ENCODE results near the gene MND1. TPM values are rescaled to one million over a fixed set of nuclear protein-coding genes. Genes with fewer than 3 reads are reported as not detected.

Gene MND1
- total RNA-seq, 1 donor, result 4.3 TPM

- peak; percentile 68 for DNase-seq (ENCODE audit: low read depth)
- H3K4me3 ChIP-seq (ENCODE audit: low read depth, low read length), result no peak overlapping the region
- TF ChIP-seq CTCF (IDR thresholded peaks at IDR 0.05; ENCODE audit: insufficient read depth, low read depth, low read length), result peak; percentile 82
Measured at GRCh38 chr4:153318696-153319320, 25.7 kb upstream of the MND1 start.

- no peak for TF ChIP-seq CTCF (IDR thresholded peaks at IDR 0.05; ENCODE audit: insufficient read depth, low read depth, low read length)
- no peak overlapping the region for H3K4me3 ChIP-seq (ENCODE audit: low read depth, low read length)
- DNase-seq (ENCODE audit: low read depth), result no peak
Measured at GRCh38 chr4:153322791-153323190, 21.7 kb upstream of the MND1 start.

GRCh38 chr4:153324046-153324445, 20.4 kb upstream of the MND1 start:
- no peak for TF ChIP-seq CTCF (IDR thresholded peaks at IDR 0.05; ENCODE audit: insufficient read depth, low read depth, low read length)
- H3K4me3 ChIP-seq (ENCODE audit: low read depth, low read length), result no peak overlapping the region

GRCh38 chr4:153325558-153325957, 18.9 kb upstream of the MND1 start:
- H3K4me3 ChIP-seq (ENCODE audit: low read depth, low read length), result no peak overlapping the region
- DNase-seq (ENCODE audit: low read depth), result no peak
- TF ChIP-seq CTCF (IDR thresholded peaks at IDR 0.05; ENCODE audit: insufficient read depth, low read depth, low read length), result no peak

More at GRCh38 chr4:153324046-153324445, 20.4 kb upstream of the MND1 start:
- no peak for DNase-seq (ENCODE audit: low read depth)

- no peak for TF ChIP-seq CTCF (IDR thresholded peaks at IDR 0.05; ENCODE audit: insufficient read depth, low read depth, low read length)
- no peak for DNase-seq (ENCODE audit: low read depth)
- no peak overlapping the region for H3K4me3 ChIP-seq (ENCODE audit: low read depth, low read length)
Measured at GRCh38 chr4:153326513-153326912, 18.0 kb upstream of the MND1 start.

GRCh38 chr4:153327247-153327646, 17.2 kb upstream of the MND1 start:
- no peak for DNase-seq (ENCODE audit: low read depth)
- no peak overlapping the region for H3K4me3 ChIP-seq (ENCODE audit: low read depth, low read length)
- no peak for TF ChIP-seq CTCF (IDR thresholded peaks at IDR 0.05; ENCODE audit: insufficient read depth, low read depth, low read length)

GRCh38 chr4:153332936-153333335, 11.6 kb upstream of the MND1 start:
- DNase-seq (ENCODE audit: low read depth), result no peak
- no peak overlapping the region for H3K4me3 ChIP-seq (ENCODE audit: low read depth, low read length)
- TF ChIP-seq CTCF (IDR thresholded peaks at IDR 0.05; ENCODE audit: insufficient read depth, low read depth, low read length), result no peak

All from fibroblast of villous mesenchyme (primary cell).